ENCODE measurements around the gene PLP1. TPM values are rescaled to one million over a fixed set of nuclear protein-coding genes. Genes with fewer than 3 reads are reported as not detected.

The PLP1 gene, protein sequence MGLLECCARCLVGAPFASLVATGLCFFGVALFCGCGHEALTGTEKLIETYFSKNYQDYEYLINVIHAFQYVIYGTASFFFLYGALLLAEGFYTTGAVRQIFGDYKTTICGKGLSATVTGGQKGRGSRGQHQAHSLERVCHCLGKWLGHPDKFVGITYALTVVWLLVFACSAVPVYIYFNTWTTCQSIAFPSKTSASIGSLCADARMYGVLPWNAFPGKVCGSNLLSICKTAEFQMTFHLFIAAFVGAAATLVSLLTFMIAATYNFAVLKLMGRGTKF
- total RNA-seq, result not detected

DNA sequence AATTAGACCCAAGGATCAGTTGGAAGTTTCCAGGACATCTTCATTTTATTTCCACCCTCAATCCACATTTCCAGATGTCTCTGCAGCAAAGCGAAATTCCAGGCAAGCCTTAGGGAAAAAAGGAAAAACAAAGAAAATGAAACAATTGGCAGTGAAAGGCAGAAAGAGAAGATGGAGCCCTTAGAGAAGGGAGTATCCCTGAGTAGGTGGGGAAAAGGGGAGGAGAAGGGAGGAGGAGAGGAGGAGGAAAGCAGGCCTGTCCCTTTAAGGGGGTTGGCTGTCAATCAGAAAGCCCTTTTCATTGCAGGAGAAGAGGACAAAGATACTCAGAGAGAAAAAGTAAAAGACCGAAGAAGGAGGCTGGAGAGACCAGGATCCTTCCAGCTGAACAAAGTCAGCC lies at the start of gene PLP1:
PLP1 (plus strand) TSS at position 295 of the 400 bp plus-strand sequence. CDS start 156 bp downstream, outside the sequence.
- ATAC-seq, result no peak
- Mint-ChIP-seq H3K36me3 (no peaks in the 10 kb centered on the region), H3K27ac (no peak within 1 kb of the TSS), H3K27me3 (peaks cover 10 to 21% of the 10 kb centered on the region in 2 donors), H3K4me3 (no peak within 1 kb of the TSS), H3K4me1 (ENCODE audit: low read depth in 2 of 2) (no peaks in the 10 kb centered on the region), H3K9me3 (no peaks in the 10 kb centered on the region)
- no peak for DNase-seq (ENCODE audit: low spot score)

DNA sequence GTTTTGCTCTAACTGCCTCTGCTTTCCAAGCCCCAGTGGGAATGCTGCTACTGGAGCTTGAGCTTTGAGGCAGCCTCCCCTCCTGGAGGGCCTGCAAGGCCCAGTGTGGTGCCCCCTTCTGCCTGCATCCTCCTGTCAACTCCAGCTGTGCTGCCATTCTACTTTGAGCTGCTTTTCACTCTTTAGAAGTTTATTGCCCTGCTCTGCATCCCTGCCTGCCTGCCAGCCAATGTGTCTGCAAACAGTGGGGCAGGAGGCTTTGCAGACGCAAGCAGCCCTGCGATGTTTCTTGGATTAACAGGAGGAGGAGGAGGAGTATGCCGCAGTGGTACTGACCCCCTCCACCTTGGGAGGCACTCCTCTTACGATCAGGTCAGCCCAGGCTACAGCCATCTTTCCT lies 49.5 kb upstream of the PLP1 start:
- no peaks in the 10 kb centered on the region for H3K36me3 Mint-ChIP-seq
- no peak overlapping the region for H3K27ac Mint-ChIP-seq
- H3K9me3 Mint-ChIP-seq, result no peaks in the 10 kb centered on the region
- peaks cover 0 to 15% of the 10 kb centered on the region in 2 donors for H3K27me3 Mint-ChIP-seq
- H3K4me3 Mint-ChIP-seq, result no peak overlapping the region
- DNase-seq (ENCODE audit: low spot score), result no peak
- H3K4me1 Mint-ChIP-seq (ENCODE audit: low read depth in 2 of 2), result peaks cover 7 to 9% of the 10 kb centered on the region in 2 donors
- no peak for ATAC-seq

DNA sequence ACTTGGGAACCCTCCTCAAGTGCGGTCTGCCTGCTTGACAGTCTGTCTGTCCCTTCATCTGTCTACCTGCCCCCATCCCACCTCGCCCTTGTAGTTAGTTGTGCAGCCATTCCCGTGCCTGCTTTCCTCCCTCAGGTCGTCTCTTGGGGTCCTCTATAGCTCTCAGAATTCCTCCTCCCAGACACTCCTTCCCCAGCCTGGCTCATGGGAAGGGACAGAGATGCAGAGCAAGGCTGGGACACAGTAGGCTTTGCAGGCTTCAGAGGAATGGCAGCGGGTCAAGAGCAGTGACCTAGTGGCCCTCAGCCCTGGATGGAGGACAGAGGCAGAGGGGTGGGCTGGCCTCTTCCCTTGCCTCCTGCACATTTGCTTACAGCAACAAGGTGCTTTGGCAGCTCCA lies 47.6 kb upstream of the PLP1 start:
- Mint-ChIP-seq H3K36me3 (no peaks in the 10 kb centered on the region), H3K4me3 (no peak overlapping the region), H3K27me3 (peaks cover 7 to 21% of the 10 kb centered on the region in 2 donors), H3K27ac (no peak overlapping the region), H3K4me1 (ENCODE audit: low read depth in 2 of 2) (peaks cover 7 to 9% of the 10 kb centered on the region in 2 donors), H3K9me3 (no peaks in the 10 kb centered on the region)
- ATAC-seq, result no peak
- no peak for DNase-seq (ENCODE audit: low spot score)

DNA sequence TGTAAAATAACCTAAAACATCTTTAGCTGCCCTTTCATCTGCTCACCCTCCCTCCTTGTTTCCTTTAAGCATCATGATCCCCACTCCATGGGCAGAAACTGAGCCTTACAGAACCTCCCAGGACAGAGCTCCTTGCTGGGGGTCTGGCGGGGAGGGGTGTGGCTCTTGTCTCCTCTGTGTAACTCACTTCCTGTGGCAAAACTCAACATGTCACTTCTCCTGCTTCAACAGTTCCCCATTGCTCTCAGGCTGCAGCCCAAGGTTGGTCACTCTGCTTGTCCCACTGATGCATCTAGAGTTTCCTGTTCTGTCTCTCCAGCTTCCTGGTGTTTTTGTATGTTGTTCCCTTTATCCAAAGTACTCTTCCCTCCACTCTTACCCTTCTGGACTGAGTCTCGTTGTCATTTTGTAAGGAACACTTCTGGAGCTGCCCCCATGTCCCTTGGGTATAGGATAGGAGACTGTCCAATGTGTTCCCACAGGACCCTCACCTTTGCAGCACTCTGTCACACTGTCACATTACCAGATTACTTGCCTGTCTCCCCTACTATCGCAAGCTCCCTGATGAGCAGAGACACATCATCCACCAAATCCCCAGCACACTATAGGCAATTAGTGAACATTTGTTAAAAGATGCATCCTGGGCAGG lies 46.4 kb upstream of the PLP1 start:
- ATAC-seq (no peak), DNase-seq (ENCODE audit: low spot score) (no peak)
- peaks cover 7 to 9% of the 10 kb centered on the region in 2 donors for H3K4me1 Mint-ChIP-seq (ENCODE audit: low read depth in 2 of 2)
- no peaks in the 10 kb centered on the region for H3K36me3 Mint-ChIP-seq
- no peaks in the 10 kb centered on the region for H3K9me3 Mint-ChIP-seq
- H3K4me3 Mint-ChIP-seq, result no peak overlapping the region
- H3K27ac Mint-ChIP-seq, result no peak overlapping the region
- peaks cover 7 to 27% of the 10 kb centered on the region in 2 donors for H3K27me3 Mint-ChIP-seq

DNA sequence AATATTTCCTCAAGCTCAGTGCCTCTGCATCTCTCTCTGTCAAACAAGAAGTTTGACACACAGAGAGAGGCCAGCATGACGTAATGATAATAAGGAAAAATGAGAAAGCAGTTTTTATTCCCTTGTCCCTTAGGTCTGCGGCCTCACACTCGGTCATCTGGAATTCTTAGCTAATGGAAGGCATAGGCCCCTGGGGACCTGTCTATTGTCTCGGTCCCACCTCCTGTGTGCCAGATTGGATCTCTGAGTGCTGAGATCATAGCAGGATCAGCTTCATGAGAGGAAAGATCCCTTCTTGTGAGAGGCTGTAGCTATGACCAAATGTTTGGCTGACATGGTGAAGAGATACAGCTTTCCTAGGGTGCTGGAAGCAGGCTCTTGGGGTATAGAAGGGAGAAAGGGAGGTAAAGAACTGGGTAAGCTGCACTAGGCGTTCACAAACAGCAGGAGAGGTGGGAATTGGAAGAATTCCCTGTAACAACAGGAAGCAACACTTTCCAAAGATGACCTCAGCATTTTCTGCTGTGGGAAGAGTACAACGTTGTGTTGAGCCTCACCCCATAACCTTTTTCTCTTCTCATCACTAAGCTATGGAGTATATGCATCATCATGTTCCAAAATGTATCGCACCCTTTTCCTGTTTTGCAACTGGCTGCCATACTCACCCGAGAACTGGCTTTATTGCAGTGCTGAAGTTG lies 45.7 kb upstream of the PLP1 start:
- ATAC-seq, result no peak
- no peak overlapping the region for H3K4me3 Mint-ChIP-seq

DNA sequence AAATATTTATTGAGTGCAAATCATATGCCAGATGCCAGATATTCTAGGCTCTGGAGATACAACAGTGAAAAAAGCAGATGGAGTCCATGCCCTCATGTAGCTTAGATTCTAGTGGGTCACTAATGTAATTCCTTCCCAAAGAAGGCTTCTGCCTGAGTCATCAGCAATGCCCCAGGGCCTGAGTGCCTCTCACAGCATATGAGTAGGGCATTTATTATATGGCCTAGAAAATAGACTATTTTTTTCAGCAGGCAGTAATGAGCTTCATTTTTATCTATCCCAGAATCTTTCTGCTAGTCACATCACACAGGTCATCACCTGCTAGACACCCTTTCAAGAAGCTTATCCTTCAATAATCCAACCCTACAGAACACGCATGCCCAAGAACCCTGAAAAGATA lies 43.6 kb upstream of the PLP1 start:
- ATAC-seq (no peak), DNase-seq (ENCODE audit: low spot score) (no peak)
- H3K9me3 Mint-ChIP-seq, result no peaks in the 10 kb centered on the region
- no peak overlapping the region for H3K4me3 Mint-ChIP-seq
- no peak overlapping the region for H3K27ac Mint-ChIP-seq
- no peaks in the 10 kb centered on the region for H3K36me3 Mint-ChIP-seq
- peaks cover 7 to 25% of the 10 kb centered on the region in 2 donors for H3K27me3 Mint-ChIP-seq
- H3K4me1 Mint-ChIP-seq (ENCODE audit: low read depth in 2 of 2), result peaks cover 7 to 9% of the 10 kb centered on the region in 2 donors

More for the DNA sequence above, 45.7 kb upstream of the PLP1 start:
- Mint-ChIP-seq H3K36me3 (no peaks in the 10 kb centered on the region), H3K27me3 (peaks cover 7 to 25% of the 10 kb centered on the region in 2 donors), H3K9me3 (no peaks in the 10 kb centered on the region), H3K4me1 (ENCODE audit: low read depth in 2 of 2) (peaks cover 7 to 9% of the 10 kb centered on the region in 2 donors), H3K27ac (no peak overlapping the region)
- no peak for DNase-seq (ENCODE audit: low spot score)

DNA sequence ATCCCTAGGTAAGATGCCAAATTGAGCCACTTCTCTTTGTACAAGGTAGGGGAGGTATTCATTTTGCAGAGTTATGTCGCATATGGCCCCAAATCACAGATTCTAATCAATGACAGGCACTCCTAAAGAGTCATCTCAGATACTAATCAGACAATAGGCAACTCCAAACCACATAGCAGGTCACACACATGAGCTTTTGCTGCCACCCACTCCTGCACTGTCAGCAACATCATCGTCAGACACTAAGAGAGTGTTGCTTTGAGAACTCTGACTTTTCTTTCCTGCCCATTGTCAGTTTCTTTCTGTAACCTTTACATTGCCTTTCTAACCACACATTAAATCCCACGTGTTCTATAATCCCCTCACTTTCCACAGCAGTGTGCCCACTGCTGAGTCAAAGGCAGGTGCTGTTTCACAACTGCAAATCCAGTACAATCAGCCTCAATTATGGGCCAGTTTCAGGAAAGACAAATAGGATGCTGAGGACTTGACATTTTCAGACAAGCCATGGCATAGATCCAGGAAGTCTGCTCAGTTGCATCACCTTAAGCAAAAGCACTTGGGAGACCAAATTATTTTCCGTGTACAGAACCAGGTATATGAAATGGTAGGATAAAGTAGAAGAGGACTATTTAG lies 42.4 kb upstream of the PLP1 start:
- Mint-ChIP-seq H3K36me3 (no peaks in the 10 kb centered on the region), H3K4me1 (ENCODE audit: low read depth in 2 of 2) (peaks cover 7 to 9% of the 10 kb centered on the region in 2 donors), H3K4me3 (no peak overlapping the region), H3K27me3 (peaks cover 7 to 27% of the 10 kb centered on the region in 2 donors), H3K9me3 (no peaks in the 10 kb centered on the region), H3K27ac (no peak overlapping the region)
- ATAC-seq, result no peak
- no peak for DNase-seq (ENCODE audit: low spot score)

DNA sequence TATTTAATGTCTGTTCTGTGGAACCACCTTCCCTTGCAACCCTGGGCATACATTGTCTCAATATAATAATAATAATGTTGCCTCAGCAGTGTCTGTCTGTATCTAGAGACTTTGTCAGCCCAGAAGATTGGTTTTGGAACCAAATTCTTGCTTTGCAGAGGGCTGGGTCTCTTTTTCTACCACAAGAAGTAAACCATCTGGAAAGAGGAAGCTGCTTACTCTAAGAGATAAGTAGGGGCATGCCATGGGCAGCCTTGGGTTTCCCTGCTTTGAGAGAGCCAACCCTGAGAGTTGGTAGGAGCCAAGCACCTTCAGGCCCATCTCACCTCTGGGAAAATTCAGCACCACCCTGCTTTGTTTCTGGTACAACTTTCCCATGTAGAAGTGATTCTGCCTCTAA lies 38.9 kb upstream of the PLP1 start:
- Mint-ChIP-seq H3K36me3 (no peaks in the 10 kb centered on the region), H3K27me3 (peaks cover 7 to 14% of the 10 kb centered on the region in 2 donors), H3K9me3 (no peaks in the 10 kb centered on the region), H3K27ac (no peak overlapping the region), H3K4me1 (ENCODE audit: low read depth in 2 of 2) (no peaks in the 10 kb centered on the region), H3K4me3 (no peak overlapping the region)
- ATAC-seq (no peak), DNase-seq (ENCODE audit: low spot score) (no peak)

DNA sequence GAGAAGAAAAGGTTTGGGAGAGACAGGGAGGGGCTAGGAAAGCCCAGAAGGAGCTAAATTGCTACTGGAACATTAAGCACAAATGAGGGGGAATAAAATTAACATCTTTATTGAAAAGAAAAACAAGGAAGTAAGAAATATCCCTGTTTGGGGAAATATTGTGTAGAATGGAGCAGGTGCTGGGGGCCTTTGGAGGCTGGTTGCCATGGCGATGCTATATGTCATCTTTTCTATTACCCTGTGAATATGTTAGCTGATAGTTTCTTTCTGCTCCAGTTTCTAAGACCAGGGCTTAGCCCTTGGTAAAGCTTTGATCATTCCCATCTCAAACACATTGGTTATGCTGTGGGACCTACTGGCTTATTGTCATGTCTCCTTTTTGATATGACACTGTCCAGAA lies 37.2 kb upstream of the PLP1 start:
- Mint-ChIP-seq H3K27me3 (peaks cover 0 to 4% of the 10 kb centered on the region in 2 donors), H3K9me3 (no peaks in the 10 kb centered on the region), H3K4me3 (no peak overlapping the region), H3K27ac (no peak overlapping the region), H3K4me1 (ENCODE audit: low read depth in 2 of 2) (no peaks in the 10 kb centered on the region), H3K36me3 (no peaks in the 10 kb centered on the region)
- no peak for DNase-seq (ENCODE audit: low spot score)
- no peak for ATAC-seq

DNA sequence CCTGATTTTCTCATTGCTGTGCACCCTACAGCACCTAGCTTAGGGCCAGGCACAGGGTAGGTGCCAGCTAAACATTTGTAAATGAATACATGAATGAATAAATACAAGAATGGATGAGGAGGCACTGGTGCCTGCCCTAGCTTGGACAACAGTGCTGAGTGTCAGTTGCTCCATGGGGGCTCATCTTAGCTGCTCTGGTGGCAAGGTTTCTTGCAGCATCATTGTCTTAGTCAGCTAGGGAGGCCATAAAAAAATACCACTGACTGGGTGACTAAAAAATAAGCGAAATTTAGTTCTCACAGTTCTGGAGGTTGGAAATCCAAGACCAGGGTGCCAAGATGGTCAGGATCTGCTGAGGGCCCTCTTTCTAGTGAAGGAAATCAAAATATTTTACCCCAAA lies 34.8 kb upstream of the PLP1 start:
- no peak overlapping the region for H3K4me3 Mint-ChIP-seq
- no peaks in the 10 kb centered on the region for H3K36me3 Mint-ChIP-seq
- ATAC-seq (no peak), DNase-seq (ENCODE audit: low spot score) (no peak)
- no peaks in the 10 kb centered on the region for H3K9me3 Mint-ChIP-seq
- H3K27me3 Mint-ChIP-seq, result peaks cover 0 to 2% of the 10 kb centered on the region in 2 donors
- H3K27ac Mint-ChIP-seq, result no peak overlapping the region
- H3K4me1 Mint-ChIP-seq (ENCODE audit: low read depth in 2 of 2), result no peaks in the 10 kb centered on the region

DNA sequence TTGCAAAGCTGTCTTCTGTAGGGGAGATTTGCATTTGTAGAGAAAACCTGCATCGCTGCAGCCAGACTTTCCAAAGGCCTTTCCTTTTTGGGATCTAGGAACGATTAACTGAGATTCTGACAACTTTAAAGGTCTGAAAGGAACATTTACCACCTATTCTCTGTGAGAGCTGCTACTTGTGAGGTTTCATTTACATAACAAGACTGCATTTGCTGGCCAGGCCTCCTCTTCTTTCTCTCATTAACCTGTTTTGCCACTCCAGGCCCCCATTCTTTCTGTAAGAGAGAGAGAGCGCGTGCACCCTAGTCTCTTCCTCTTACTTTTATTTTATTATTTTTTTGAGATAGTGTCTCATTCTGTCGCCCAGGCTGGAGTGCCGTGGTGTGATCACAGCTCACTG lies 34.3 kb upstream of the PLP1 start:
- H3K27me3 Mint-ChIP-seq, result peaks cover 0 to 2% of the 10 kb centered on the region in 2 donors
- no peak overlapping the region for H3K27ac Mint-ChIP-seq

DNA sequence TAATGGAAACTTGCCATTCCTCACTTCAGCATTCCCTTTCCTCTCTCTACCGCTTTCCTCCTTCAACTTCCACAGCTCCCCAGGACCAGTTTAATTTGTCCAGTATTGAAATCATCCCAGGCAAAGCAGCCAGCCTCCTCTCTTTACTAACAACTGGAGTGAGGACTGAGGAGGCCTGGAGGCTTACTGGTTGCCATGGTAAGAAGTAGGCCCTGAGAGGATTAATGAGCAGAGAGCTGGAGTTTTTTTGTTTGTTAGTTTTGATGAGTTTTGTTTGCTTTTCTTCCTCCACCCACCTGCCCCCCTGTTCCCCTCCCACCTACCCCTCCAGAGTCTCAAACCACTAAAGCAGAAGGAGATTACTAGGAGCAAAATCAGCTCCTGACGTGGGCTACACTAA lies 29.5 kb upstream of the PLP1 start:
- peaks cover 0 to 6% of the 10 kb centered on the region in 2 donors for H3K27me3 Mint-ChIP-seq
- DNase-seq (ENCODE audit: low spot score) (no peak), ATAC-seq (no peak)
- no peaks in the 10 kb centered on the region for H3K4me1 Mint-ChIP-seq (ENCODE audit: low read depth in 2 of 2)
- H3K4me3 Mint-ChIP-seq, result no peak overlapping the region
- no peak overlapping the region for H3K27ac Mint-ChIP-seq
- H3K36me3 Mint-ChIP-seq, result no peaks in the 10 kb centered on the region
- H3K9me3 Mint-ChIP-seq, result no peaks in the 10 kb centered on the region

More for the DNA sequence above, 34.3 kb upstream of the PLP1 start:
- Mint-ChIP-seq H3K36me3 (no peaks in the 10 kb centered on the region), H3K4me1 (ENCODE audit: low read depth in 2 of 2) (no peaks in the 10 kb centered on the region), H3K4me3 (no peak overlapping the region), H3K9me3 (no peaks in the 10 kb centered on the region)
- ATAC-seq, result no peak
- DNase-seq (ENCODE audit: low spot score), result no peak

DNA sequence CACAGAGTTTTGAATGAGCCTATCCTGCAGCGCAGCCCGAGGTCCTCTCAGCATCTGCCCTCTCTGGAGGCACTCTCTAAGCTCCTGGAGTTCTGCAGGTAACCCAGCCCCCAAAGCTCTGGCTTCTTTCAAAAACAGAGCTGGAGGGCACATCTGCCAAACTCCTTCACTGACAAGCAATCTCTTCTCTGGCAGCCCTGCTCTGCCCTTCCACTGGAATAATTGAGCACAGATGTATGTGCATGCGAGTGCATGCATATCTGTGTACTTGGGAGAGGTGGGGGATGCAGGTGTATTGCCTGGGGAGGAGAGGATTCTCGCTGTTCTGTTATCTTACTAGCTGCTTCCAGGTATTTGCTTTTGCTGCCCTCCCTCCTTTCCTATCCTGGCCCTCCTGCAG lies 22.2 kb upstream of the PLP1 start:
- Mint-ChIP-seq H3K4me1 (ENCODE audit: low read depth in 2 of 2) (no peaks in the 10 kb centered on the region), H3K27me3 (peaks cover 0 to 2% of the 10 kb centered on the region in 2 donors)

DNA sequence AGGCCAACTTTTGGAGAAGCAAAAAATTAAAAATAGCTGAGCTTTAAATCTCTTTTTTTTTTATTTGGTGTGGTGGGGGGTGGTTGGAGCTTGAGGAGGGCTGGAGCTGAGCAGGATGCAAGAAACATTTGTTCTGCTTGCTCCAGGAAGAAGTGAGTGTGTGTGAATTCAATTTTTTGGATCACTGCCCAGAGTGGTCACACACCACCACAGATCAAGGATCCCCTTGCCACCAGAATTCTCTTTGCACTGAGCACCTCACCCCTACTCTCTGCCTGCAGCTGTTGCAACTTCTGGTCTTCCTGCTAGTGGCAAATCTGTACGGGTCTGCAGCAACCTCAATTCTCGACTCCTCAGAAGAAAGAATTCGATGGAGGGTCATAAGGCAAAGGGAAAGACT lies 19.9 kb upstream of the PLP1 start:
- ATAC-seq, result no peak
- H3K27me3 Mint-ChIP-seq, result peaks cover 0 to 6% of the 10 kb centered on the region in 2 donors
- H3K9me3 Mint-ChIP-seq, result no peaks in the 10 kb centered on the region

More for the DNA sequence above, 22.2 kb upstream of the PLP1 start:
- peaks cover 5% of the 10 kb centered on the region for H3K36me3 Mint-ChIP-seq
- no peak overlapping the region for H3K27ac Mint-ChIP-seq
- no peak for ATAC-seq
- H3K4me3 Mint-ChIP-seq, result no peak overlapping the region
- H3K9me3 Mint-ChIP-seq, result no peaks in the 10 kb centered on the region
- no peak for DNase-seq (ENCODE audit: low spot score)

More for the DNA sequence above, 19.9 kb upstream of the PLP1 start:
- no peak for DNase-seq (ENCODE audit: low spot score)
- no peak overlapping the region for H3K4me3 Mint-ChIP-seq
- H3K27ac Mint-ChIP-seq, result no peak overlapping the region
- H3K4me1 Mint-ChIP-seq (ENCODE audit: low read depth in 2 of 2), result no peaks in the 10 kb centered on the region
- peaks cover 5% of the 10 kb centered on the region for H3K36me3 Mint-ChIP-seq
